Activated CD8-positive, alpha-beta memory T cell treated with anti-CD3 and anti-CD28 coated beads for 48 hours (primary cell): ENCODE data around the gene PCDHB1.
"Not testable (repeated sequence)": the region's sequence is repeated elsewhere in the genome, so short reads cannot be mapped to it uniquely, and the experiment has no call there.

ENCODE experiments used
- DNase-seq, 3 experiments: peaks; one replicate each; pipeline ENCODE4 v3.0.0-alpha.2; 2020; ENCODE audit warnings: low read depth in 2 of 3, low spot score in 2 of 3

Gene PCDHB1

GRCh38 chr5:141082228-141082627, 31.1 kb downstream of the PCDHB1 start:
- no peak for DNase-seq

GRCh38 chr5:141084487-141084989, 33.4 kb downstream of the PCDHB1 start:
- no peak for DNase-seq

GRCh38 chr5:141094481-141095262, 43.5 kb downstream of the PCDHB1 start, which contains the start of gene PCDHB2:
PCDHB2 (plus strand) TSS chr5:141094615; CDS start chr5:141094791, 176 bp downstream.
- DNase-seq, result no peak

- no peak for DNase-seq
Measured at GRCh38 chr5:141095263-141095641, 44.1 kb downstream of the PCDHB1 start.

GRCh38 chr5:141096181-141096580, 45.0 kb downstream of the PCDHB1 start:
- DNase-seq, result not testable (repeated sequence)

- DNase-seq, result not testable (repeated sequence)
Measured at GRCh38 chr5:141096586-141096985, 45.4 kb downstream of the PCDHB1 start.

- DNase-seq, result peak in 2 of 3 experiments; percentile 3 to 4
Measured at GRCh38 chr5:141100243-141100805, 49.1 kb downstream of the PCDHB1 start, which contains the start of gene PCDHB3. PCDHB3 (plus strand) TSS chr5:141100473; CDS start chr5:141100650, 177 bp downstream.

GRCh38 chr5:141101059-141101458, 49.9 kb downstream of the PCDHB1 start:
- no peak for DNase-seq

GRCh38 chr5:141102070-141102469, 50.9 kb downstream of the PCDHB1 start:
- DNase-seq, result not testable (repeated sequence)

GRCh38 chr5:141102471-141102870, 51.3 kb downstream of the PCDHB1 start:
- not testable (repeated sequence) for DNase-seq

GRCh38 chr5:141105350-141105749, 54.2 kb downstream of the PCDHB1 start:
- no peak for DNase-seq
